Mesendoderm (in vitro differentiated cells): ENCODE data around the gene MLNR.

Experiments
- DNase-seq: peaks from one replicate; pipeline ENCODE4 v3.0.0; 2013
- H2AK5ac ChIP-seq: 2 replicates; pipeline ENCODE4 v1.6.1; 2013; ENCODE audit warnings: low read length, inconsistent platforms
- H2BK120ac ChIP-seq: 2 replicates; pipeline ENCODE4 v1.6.1; 2013; ENCODE audit warnings: low read depth, mild to moderate bottlenecking, low read length, moderate library complexity, mixed read lengths
- H2BK15ac ChIP-seq: replicated peaks from 2 replicates; pipeline ENCODE4 v1.6.1; 2013; ENCODE audit warnings: low read depth, mild to moderate bottlenecking, moderate library complexity
- H2BK5ac ChIP-seq: 2 replicates; pipeline ENCODE4 v1.6.1; 2013; ENCODE audit warnings: low read length, inconsistent platforms
- H3K18ac ChIP-seq: 2 replicates; pipeline ENCODE4 v1.6.1; 2013; ENCODE audit warnings: mild to moderate bottlenecking, low read length, mixed read lengths
- H3K23ac ChIP-seq: one replicate; pipeline ENCODE4 v1.6.1; 2013; ENCODE audit warnings: low read length
- H3K27ac ChIP-seq: 2 replicates; pipeline ENCODE4 v1.5.1; 2013; ENCODE audit warnings: low read depth, mild to moderate bottlenecking, inconsistent platforms, low read length, moderate library complexity
- H3K27me3 ChIP-seq: 2 replicates; pipeline ENCODE4 v1.6.1; 2013; ENCODE audit warnings: low read length, control low read depth, mild to moderate bottlenecking, inconsistent platforms; ENCODE audit not compliant: insufficient read depth, poor library complexity
- H3K36me3 ChIP-seq: 2 replicates; pipeline ENCODE4 v1.6.1; 2013; ENCODE audit warnings: low read length, inconsistent platforms; ENCODE audit not compliant: control insufficient read depth, insufficient read depth
- H3K4ac ChIP-seq: one replicate; pipeline ENCODE4 v1.6.1; 2013; ENCODE audit warnings: low read depth, mild to moderate bottlenecking, low read length, moderate library complexity
- H3K4me1 ChIP-seq: 2 replicates; pipeline ENCODE4 v1.6.1; 2013; ENCODE audit warnings: low read depth, low read length, inconsistent platforms; ENCODE audit not compliant: control insufficient read depth
- H3K4me2 ChIP-seq: 2 replicates; pipeline ENCODE4 v1.6.1; 2013; ENCODE audit warnings: low read length
- H3K4me3 ChIP-seq: 2 replicates; pipeline ENCODE4 v1.5.1; 2013; ENCODE audit warnings: mild to moderate bottlenecking, low read length
- H3K56ac ChIP-seq: one replicate; pipeline ENCODE4 v1.6.1; 2013; ENCODE audit warnings: low read length
- H3K79me1 ChIP-seq: 2 replicates; pipeline ENCODE4 v1.6.1; 2013; ENCODE audit warnings: low read length, inconsistent platforms
- H3K79me2 ChIP-seq: 2 replicates; pipeline ENCODE4 v1.6.1; 2013; ENCODE audit warnings: mild to moderate bottlenecking, low read length; ENCODE audit not compliant: control insufficient read depth, insufficient read depth
- H3K9ac ChIP-seq: 2 replicates; pipeline ENCODE4 v1.6.1; 2013; ENCODE audit warnings: low read length, inconsistent platforms
- H4K5ac ChIP-seq: one replicate; pipeline ENCODE4 v1.6.1; 2013; ENCODE audit warnings: low read length
- H4K8ac ChIP-seq: one replicate; pipeline ENCODE4 v1.6.1; 2013; ENCODE audit warnings: low read depth, mild to moderate bottlenecking, control low read depth, low read length, moderate library complexity
- WGBS: extraction: QIAGEN DNeasy Blood & Tissue Kit; methylation state at CpG from one replicate; pipeline ENCODE4 v1.1.7; 2013; ENCODE audit warnings: low lambda C conversion rate, missing lambda C conversion rate; ENCODE audit not compliant: insufficient coverage; ENCODE audit errors: extremely low coverage; 5-methylcytosine and 5-hydroxymethylcytosine counted together

The MLNR gene

GRCh38 chr13:49254007-49254406 lies 33.9 kb downstream of the MLNR start:
- no peaks in the 10 kb centered on the region for H3K36me3 ChIP-seq
- H2BK5ac ChIP-seq, result no peak overlapping the region
- H3K4me1 ChIP-seq, result no peaks in the 10 kb centered on the region
- H4K8ac ChIP-seq, result no peak overlapping the region
- no peak overlapping the region for H3K4ac ChIP-seq
- WGBS, result no CpG with 5 or more reads among the region's 1 CpG
- H3K79me2 ChIP-seq, result no peaks in the 10 kb centered on the region
- no peaks in the 10 kb centered on the region for H3K79me1 ChIP-seq
- DNase-seq, result no peak
- no peak overlapping the region for H3K56ac ChIP-seq
- no peak overlapping the region for H3K4me2 ChIP-seq
- no peak overlapping the region for H3K9ac ChIP-seq
- no peak overlapping the region for H3K27ac ChIP-seq
- H4K5ac ChIP-seq, result no peak overlapping the region
- H3K18ac ChIP-seq, result no peak overlapping the region
- no peak overlapping the region for H2AK5ac ChIP-seq
- no peak overlapping the region for H3K4me3 ChIP-seq
- no peak overlapping the region for H2BK15ac ChIP-seq
- no peak overlapping the region for H2BK120ac ChIP-seq
- H3K23ac ChIP-seq, result no peak overlapping the region
- H3K27me3 ChIP-seq, result no peaks in the 10 kb centered on the region

GRCh38 chr13:49256841-49257240 lies 36.7 kb downstream of the MLNR start:
- Histone ChIP-seq H3K4me3 (no peak overlapping the region), H3K4me2 (no peak overlapping the region), H3K23ac (no peak overlapping the region), H3K79me2 (no peaks in the 10 kb centered on the region), H2BK5ac (no peak overlapping the region), H3K18ac (no peak overlapping the region), H3K36me3 (no peaks in the 10 kb centered on the region), H3K27me3 (no peaks in the 10 kb centered on the region), H3K4me1 (no peaks in the 10 kb centered on the region), H3K27ac (no peak overlapping the region), H4K5ac (no peak overlapping the region), H3K4ac (no peak overlapping the region), H2BK120ac (no peak overlapping the region), H3K79me1 (no peaks in the 10 kb centered on the region), H3K56ac (no peak overlapping the region), H2AK5ac (no peak overlapping the region), H4K8ac (no peak overlapping the region), H2BK15ac (no peak overlapping the region), H3K9ac (no peak overlapping the region)
- DNase-seq, result no peak
- WGBS, result no CpG with 5 or more reads among the region's 2 CpGs

- H3K27ac ChIP-seq, result no peak overlapping the region
- H4K5ac ChIP-seq, result no peak overlapping the region
- H3K9ac ChIP-seq, result no peak overlapping the region
- no peak overlapping the region for H3K18ac ChIP-seq
- H2AK5ac ChIP-seq, result no peak overlapping the region
- H3K4me2 ChIP-seq, result no peak overlapping the region
- H2BK5ac ChIP-seq, result no peak overlapping the region
- DNase-seq, result no peak
- WGBS, result 100% methylated on average over 2 of the region's 3 CpGs
- H3K79me2 ChIP-seq, result no peaks in the 10 kb centered on the region
- H2BK120ac ChIP-seq, result no peak overlapping the region
- no peak overlapping the region for H4K8ac ChIP-seq
- no peak overlapping the region for H3K4ac ChIP-seq
- no peak overlapping the region for H3K56ac ChIP-seq
- no peak overlapping the region for H3K4me3 ChIP-seq
- no peak overlapping the region for H3K23ac ChIP-seq
- H2BK15ac ChIP-seq, result no peak overlapping the region
- no peaks in the 10 kb centered on the region for H3K36me3 ChIP-seq
- H3K4me1 ChIP-seq, result no peaks in the 10 kb centered on the region
- H3K79me1 ChIP-seq, result no peaks in the 10 kb centered on the region
- no peaks in the 10 kb centered on the region for H3K27me3 ChIP-seq
Observed at GRCh38 chr13:49258089-49258796, 38.1 kb downstream of the MLNR start.

GRCh38 chr13:49259586-49259985 lies 39.4 kb downstream of the MLNR start:
- Histone ChIP-seq H3K27me3 (no peaks in the 10 kb centered on the region), H2BK15ac (no peak overlapping the region), H3K79me1 (no peaks in the 10 kb centered on the region), H4K5ac (no peak overlapping the region), H4K8ac (no peak overlapping the region), H2BK5ac (no peak overlapping the region), H3K36me3 (no peaks in the 10 kb centered on the region), H2AK5ac (no peak overlapping the region), H3K56ac (no peak overlapping the region), H3K9ac (no peak overlapping the region), H3K18ac (no peak overlapping the region), H3K4me2 (no peak overlapping the region), H3K4me1 (no peaks in the 10 kb centered on the region), H3K23ac (no peak overlapping the region), H3K27ac (no peak overlapping the region), H3K4me3 (no peak overlapping the region), H3K4ac (no peak overlapping the region), H2BK120ac (no peak overlapping the region), H3K79me2 (no peaks in the 10 kb centered on the region)
- no peak for DNase-seq
- whole genome bisulfite sequencing, result no CpG with 5 or more reads among the region's 6 CpGs

- Histone ChIP-seq H3K23ac (no peak overlapping the region), H3K27ac (no peak overlapping the region), H4K5ac (no peak overlapping the region), H3K18ac (no peak overlapping the region), H3K4me2 (no peak overlapping the region), H4K8ac (no peak overlapping the region), H3K4me1 (no peaks in the 10 kb centered on the region), H3K79me1 (no peaks in the 10 kb centered on the region), H3K56ac (no peak overlapping the region), H3K36me3 (no peaks in the 10 kb centered on the region), H3K9ac (no peak overlapping the region), H3K4me3 (no peak overlapping the region), H2BK120ac (no peak overlapping the region), H2AK5ac (no peak overlapping the region), H3K79me2 (no peaks in the 10 kb centered on the region), H2BK15ac (no peak overlapping the region), H3K27me3 (no peaks in the 10 kb centered on the region), H2BK5ac (no peak overlapping the region), H3K4ac (no peak overlapping the region)
- no peak for DNase-seq
- WGBS, result no CpG with 5 or more reads among the region's 6 CpGs
Observed at GRCh38 chr13:49262634-49263033, 42.5 kb downstream of the MLNR start.

- no peak overlapping the region for H4K8ac ChIP-seq
- WGBS, result no CpG with 5 or more reads among the region's 2 CpGs
Observed at GRCh38 chr13:49265822-49266221, 45.7 kb downstream of the MLNR start.

More at GRCh38 chr13:49265822-49266221, 45.7 kb downstream of the MLNR start:
- no peak overlapping the region for H3K27ac ChIP-seq
- H2BK15ac ChIP-seq, result no peak overlapping the region
- H3K18ac ChIP-seq, result no peak overlapping the region
- no peaks in the 10 kb centered on the region for H3K79me2 ChIP-seq
- no peaks in the 10 kb centered on the region for H3K4me1 ChIP-seq
- H4K5ac ChIP-seq, result no peak overlapping the region
- H2BK120ac ChIP-seq, result no peak overlapping the region
- DNase-seq, result no peak
- H3K79me1 ChIP-seq, result no peaks in the 10 kb centered on the region
- no peak overlapping the region for H3K56ac ChIP-seq
- no peak overlapping the region for H3K23ac ChIP-seq
- H3K9ac ChIP-seq, result no peak overlapping the region
- no peak overlapping the region for H2BK5ac ChIP-seq
- H3K36me3 ChIP-seq, result no peaks in the 10 kb centered on the region
- H3K27me3 ChIP-seq, result no peaks in the 10 kb centered on the region
- no peak overlapping the region for H3K4ac ChIP-seq
- no peak overlapping the region for H3K4me2 ChIP-seq
- no peak overlapping the region for H3K4me3 ChIP-seq
- H2AK5ac ChIP-seq, result no peak overlapping the region
